Vagina (tissue), 2 donors: ENCODE results near the gene MSI2. TPM values are rescaled to one million over a fixed set of nuclear protein-coding genes. Genes with fewer than 3 reads are reported as not detected.

ENCODE experiments used
- DNase-seq, 2 donors: peaks; one replicate each; pipeline ENCODE4 v3.0.0-alpha.2; 2017; ENCODE audit errors: extremely low spot score in 2 of 2
- H3K27ac ChIP-seq: fragments of 200-600 bp; sonication (generic); one replicate; pipeline ENCODE4 v1.5.1; 2019
- H3K27me3 ChIP-seq: fragments of 200-600 bp; sonication (generic); one replicate; pipeline ENCODE4 v1.5.1; 2019
- H3K36me3 ChIP-seq, 2 donors: fragments of 200-600 bp; sonication (generic); one replicate each; pipeline ENCODE4 v1.5.1; 2017 to 2019
- H3K4me1 ChIP-seq: fragments of 200-600 bp; sonication (generic); one replicate; pipeline ENCODE4 v1.5.1; 2019
- H3K4me3 ChIP-seq, 2 donors: fragments of 200-600 bp; sonication (generic); 1 replicate in 1 of 2; 2 replicates in 1 of 2; pipeline ENCODE4 v1.5.1; 2016 to 2019
- H3K9me3 ChIP-seq: fragments of 200-600 bp; sonication (generic); one replicate; pipeline ENCODE4 v1.5.1; 2019
- CTCF ChIP-seq, 3 experiments: fragments of 450-650 bp in 2 of 3; fragments of 200-600 bp in 1 of 3; sonication (generic) in 1 of 3; IDR thresholded peaks; one replicate each; pipeline ENCODE4 v1.5.1; 2017 to 2019; ENCODE audit warnings: antibody characterized with exemption in 3 of 3, mild to moderate bottlenecking in 2 of 3, moderate library complexity in 2 of 3
- POLR2A ChIP-seq, 2 donors: fragments of 450-650 bp; IDR thresholded peaks; one replicate each; pipeline ENCODE4 v1.6.1; 2017; ENCODE audit warnings: antibody characterized with exemption in 2 of 2, mild to moderate bottlenecking in 2 of 2, moderate library complexity in 2 of 2
- POLR2AphosphoS5 ChIP-seq, 2 donors: sonication (generic); formaldehyde crosslinking; IDR thresholded peaks; one replicate each; pipeline ENCODE4 v1.9.0; 2017; ENCODE audit warnings: antibody characterized with exemption in 2 of 2, mild to moderate bottlenecking in 2 of 2, low read depth in 1 of 2; ENCODE audit not compliant: insufficient read depth in 1 of 2
- intact Hi-C: fragments of 100-400 bp; cut with DNase I; formaldehyde crosslinking; loops from one replicate; pipeline ENCODE4 v1.15.1; 2023
- total RNA-seq: library from RNA; depleted of rRNA; stranded (reverse); fragments of >200 nt; gene quantifications from one replicate; pipeline ENCODE4 v1.2.3, GENCODE V29; 2016

Gene MSI2
- total RNA-seq, 1 donor from 2014 or later = 27.3 TPM

GRCh38 chr17:57354673-57355072 is 98.3 kb downstream of the MSI2 start:
- no peaks in the 10 kb centered on the region for H3K9me3 ChIP-seq
- no peak for DNase-seq
- H3K27ac ChIP-seq = no peak overlapping the region
- no peaks in the 10 kb centered on the region for H3K27me3 ChIP-seq
- H3K4me1 ChIP-seq = peaks cover 17% of the 10 kb centered on the region
- no peak overlapping the region for H3K4me3 ChIP-seq
- intact Hi-C loops = no loop called here
- H3K36me3 ChIP-seq = no peaks in the 10 kb centered on the region
- no peak for TF ChIP-seq CTCF (IDR thresholded peaks at IDR 0.05)
- TF ChIP-seq POLR2A (IDR thresholded peaks at IDR 0.05) = no peak
- TF ChIP-seq POLR2AphosphoS5 (IDR thresholded peaks at IDR 0.05; ENCODE audit: insufficient read depth in 1 of 2, low read depth in 1 of 2) = no peak

GRCh38 chr17:57355090-57355859 is 99.0 kb downstream of the MSI2 start:
- no peaks in the 10 kb centered on the region for H3K36me3 ChIP-seq
- TF ChIP-seq POLR2AphosphoS5 (IDR thresholded peaks at IDR 0.05; ENCODE audit: insufficient read depth in 1 of 2, low read depth in 1 of 2) (no peak), POLR2A (IDR thresholded peaks at IDR 0.05) (no peak), CTCF (IDR thresholded peaks at IDR 0.05) (no peak)
- no peak for DNase-seq
- H3K27ac ChIP-seq = no peak overlapping the region
- H3K27me3 ChIP-seq = no peaks in the 10 kb centered on the region
- H3K9me3 ChIP-seq = no peaks in the 10 kb centered on the region
- no peak overlapping the region for H3K4me3 ChIP-seq
- peaks cover 17% of the 10 kb centered on the region for H3K4me1 ChIP-seq
- intact Hi-C loops = no loop called here

- Histone ChIP-seq H3K36me3 (no peaks in the 10 kb centered on the region), H3K27me3 (no peaks in the 10 kb centered on the region), H3K4me3 (no peak overlapping the region), H3K9me3 (no peaks in the 10 kb centered on the region), H3K27ac (no peak overlapping the region), H3K4me1 (peaks cover 17% of the 10 kb centered on the region)
- intact Hi-C loops = no loop called here
- no peak for TF ChIP-seq CTCF (IDR thresholded peaks at IDR 0.05)
- TF ChIP-seq POLR2AphosphoS5 (IDR thresholded peaks at IDR 0.05; ENCODE audit: insufficient read depth in 1 of 2, low read depth in 1 of 2) = no peak
- TF ChIP-seq POLR2A (IDR thresholded peaks at IDR 0.05) = no peak
- no peak for DNase-seq
Measured at GRCh38 chr17:57356153-57356718, 99.9 kb downstream of the MSI2 start.

- no peak for DNase-seq
- H3K27ac ChIP-seq = no peak overlapping the region
- intact Hi-C loops = no loop called here
- peaks cover 17% of the 10 kb centered on the region for H3K4me1 ChIP-seq
- H3K9me3 ChIP-seq = no peaks in the 10 kb centered on the region
- no peaks in the 10 kb centered on the region for H3K36me3 ChIP-seq
- no peak overlapping the region for H3K4me3 ChIP-seq
- no peaks in the 10 kb centered on the region for H3K27me3 ChIP-seq
- TF ChIP-seq CTCF (IDR thresholded peaks at IDR 0.05) (no peak), POLR2A (IDR thresholded peaks at IDR 0.05) (no peak), POLR2AphosphoS5 (IDR thresholded peaks at IDR 0.05; ENCODE audit: insufficient read depth in 1 of 2, low read depth in 1 of 2) (no peak)
Measured at GRCh38 chr17:57356719-57357391, 100.5 kb downstream of the MSI2 start.
